Activated CD8-positive, alpha-beta memory T cell treated with anti-CD3 and anti-CD28 coated beads for 1 hour (primary cell): Measurements from ENCODE around the gene SLC9A7.

Experiments
- DNase-seq, 2 donors: peaks; one replicate each; pipeline ENCODE4 v3.0.0-alpha.2; 2020; ENCODE audit warnings: low read depth in 1 of 2; ENCODE audit errors: extremely low read depth in 1 of 2

SLC9A7 gene

DNA sequence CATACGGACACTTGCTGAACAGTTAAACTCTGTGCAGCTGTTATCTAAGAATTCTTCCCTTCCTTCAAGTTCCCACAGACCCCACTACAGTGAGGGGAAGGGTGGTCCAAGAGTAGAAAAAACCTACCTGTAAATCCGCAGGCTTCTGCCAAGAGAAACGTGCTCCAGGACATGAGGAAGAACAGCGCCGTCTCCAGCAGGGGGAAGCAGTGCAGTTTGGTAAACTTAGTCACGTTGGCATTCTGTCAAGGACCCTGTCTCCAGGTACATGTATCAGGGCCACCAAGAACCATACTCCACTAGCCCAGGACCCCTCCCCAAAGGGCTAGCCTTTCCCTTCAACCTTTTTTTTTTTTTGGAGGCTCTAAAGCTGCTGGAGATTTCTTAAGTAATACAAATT lies 105.4 kb downstream of the SLC9A7 start:
- no peak for DNase-seq

DNA sequence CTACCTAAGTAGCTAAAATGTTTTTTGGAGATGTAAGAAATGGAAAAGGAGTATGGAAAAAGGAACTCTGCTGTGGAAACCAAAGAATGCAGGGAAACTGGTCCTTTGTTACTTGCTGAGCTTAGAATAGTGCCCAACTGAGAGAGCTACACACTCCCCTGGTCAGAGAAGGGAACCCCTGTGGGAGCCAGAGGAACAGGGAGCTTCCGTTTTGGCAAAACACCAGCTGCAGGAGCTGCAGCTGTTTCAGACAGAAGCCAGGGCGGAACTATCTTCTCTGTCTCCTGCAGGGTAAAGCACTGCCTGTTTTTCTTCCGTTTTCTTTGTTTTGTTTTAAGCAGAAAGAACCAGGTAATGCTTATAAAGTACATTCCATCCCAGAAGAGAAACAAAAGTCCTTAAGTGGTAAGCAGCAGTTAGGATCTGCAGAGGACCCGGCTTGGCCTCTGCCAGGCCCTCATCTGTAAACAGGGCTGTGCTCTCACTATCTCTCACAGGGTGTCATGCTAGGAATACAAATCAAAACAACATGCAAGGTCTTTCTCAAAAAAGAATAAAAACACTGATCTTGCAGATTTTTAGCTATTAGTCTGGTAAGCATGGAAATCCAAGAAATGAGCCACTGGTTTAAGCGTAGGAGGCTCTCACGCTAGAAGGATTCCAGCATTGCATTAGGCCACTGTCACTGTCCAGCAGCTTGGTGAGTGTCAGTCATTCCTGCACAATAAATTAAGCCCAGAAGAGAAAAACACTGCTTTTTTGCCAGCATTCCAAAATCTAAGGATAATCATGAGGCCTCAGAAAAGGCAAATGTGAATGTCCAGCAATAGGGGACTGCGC lies 109.3 kb downstream of the SLC9A7 start:
- no peak for DNase-seq

DNA sequence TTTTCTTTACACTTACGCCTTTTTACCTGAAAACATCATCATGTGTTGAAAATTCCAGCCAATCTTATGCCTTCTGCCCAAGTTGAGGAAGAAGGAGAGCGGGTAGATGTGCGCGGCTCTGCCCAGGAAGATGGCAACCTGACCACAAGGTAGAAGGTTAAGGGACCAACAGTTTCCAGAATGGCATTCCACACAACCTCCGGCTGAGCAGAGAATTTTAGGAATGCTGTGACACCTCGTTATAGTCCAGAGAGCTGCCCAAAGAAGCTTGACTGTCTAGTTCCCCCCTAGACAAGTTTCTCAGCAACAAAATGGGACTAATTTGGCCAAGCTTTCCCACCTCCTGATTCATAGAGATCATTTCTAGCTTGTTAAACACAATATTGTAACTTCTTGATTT lies 110.3 kb downstream of the SLC9A7 start:
- DNase-seq = no peak

DNA sequence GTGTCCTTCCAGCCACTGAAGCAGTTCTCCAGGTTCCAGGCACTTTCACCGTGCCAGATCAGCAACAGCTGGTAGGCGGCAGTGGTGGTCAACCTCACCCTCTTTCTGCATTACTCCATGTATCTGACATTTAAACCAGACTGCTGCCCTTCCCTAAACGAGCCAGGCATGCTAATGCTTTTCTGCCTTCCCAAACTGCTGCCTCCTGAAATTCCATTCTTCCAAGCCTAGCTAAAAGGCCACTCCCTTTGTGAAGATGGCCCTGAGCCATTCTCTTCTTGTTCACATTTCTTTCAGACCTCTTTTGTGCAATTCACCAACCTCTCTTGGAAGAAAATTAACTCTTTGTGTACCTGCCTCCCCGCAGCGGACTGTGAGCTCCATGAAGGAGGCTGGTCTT lies 111.7 kb downstream of the SLC9A7 start:
- DNase-seq = no peak

DNA sequence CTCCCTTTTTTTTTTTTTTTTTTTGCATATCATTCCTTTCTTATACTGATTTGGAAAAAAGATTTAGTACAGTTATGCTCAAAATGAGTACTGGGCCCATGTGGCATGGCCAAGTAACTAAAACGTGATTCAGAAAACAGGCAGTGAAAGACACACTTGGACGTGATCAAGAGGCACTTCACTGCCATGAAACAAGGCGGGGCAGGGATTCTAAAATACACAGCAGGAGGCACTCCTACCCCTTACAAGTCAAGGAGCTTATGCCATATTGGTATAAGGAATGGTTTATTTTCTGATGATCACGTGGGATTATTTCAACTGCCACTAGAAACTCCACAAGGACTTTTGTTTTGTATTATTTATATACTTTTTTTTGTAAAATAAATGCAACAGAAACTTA lies 113.3 kb downstream of the SLC9A7 start:
- DNase-seq = no peak

DNA sequence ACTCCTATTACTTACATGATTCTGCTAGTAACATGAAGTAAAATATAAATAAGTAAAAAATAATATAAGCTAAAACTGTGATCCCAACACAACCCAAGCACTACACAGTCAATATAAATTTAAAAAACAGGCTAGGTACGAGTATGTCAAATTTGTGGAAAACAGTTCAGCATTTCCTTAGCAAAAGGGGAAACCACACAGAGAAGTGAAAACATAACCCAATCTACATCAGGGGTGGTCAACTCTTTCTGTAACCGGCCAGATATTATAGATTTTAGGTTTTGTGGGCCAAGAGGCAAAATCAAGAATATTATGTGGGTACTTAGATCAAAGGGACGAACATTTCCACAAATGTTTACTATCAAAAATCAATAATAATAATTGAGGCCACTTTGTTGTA lies 115.3 kb downstream of the SLC9A7 start:
- DNase-seq = no peak

DNA sequence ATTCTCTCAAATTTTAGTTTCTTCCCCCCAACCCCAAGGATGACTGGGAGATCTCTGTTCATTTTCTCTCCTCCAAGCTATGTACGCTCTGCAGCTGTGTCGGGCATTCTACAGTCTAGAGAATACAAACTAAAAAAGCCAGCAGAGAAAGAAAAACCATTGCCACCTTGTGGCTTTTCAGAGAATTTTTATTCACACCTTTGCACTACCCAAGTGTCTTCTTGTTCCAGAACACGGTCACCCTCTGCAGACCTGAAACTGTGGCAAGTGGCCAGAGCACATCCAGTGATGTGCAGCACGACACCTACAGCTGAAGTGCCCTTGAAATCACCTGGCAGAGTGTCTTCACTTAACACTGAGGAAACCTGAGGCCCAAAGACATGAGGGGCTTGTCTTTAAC lies 116.8 kb downstream of the SLC9A7 start:
- no peak for DNase-seq

DNA sequence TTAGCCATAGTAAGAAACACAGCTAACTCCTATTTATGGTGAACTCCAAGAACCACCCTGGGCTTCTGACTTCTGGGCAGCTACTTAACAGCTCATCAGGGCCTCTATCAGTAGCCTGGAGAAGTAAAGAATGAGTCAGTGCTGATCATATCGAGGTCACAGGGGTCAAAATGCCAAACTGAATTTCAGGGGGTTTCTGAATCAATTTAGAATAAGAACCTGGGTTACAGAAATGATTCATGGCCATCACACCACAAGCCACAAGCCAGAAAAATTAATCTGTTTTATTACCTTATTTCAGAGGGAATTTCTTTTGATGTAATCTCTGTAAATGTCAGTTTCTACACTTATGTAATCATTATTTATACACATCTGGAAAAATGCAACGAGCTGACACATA lies 121.0 kb downstream of the SLC9A7 start:
- DNase-seq = no peak

DNA sequence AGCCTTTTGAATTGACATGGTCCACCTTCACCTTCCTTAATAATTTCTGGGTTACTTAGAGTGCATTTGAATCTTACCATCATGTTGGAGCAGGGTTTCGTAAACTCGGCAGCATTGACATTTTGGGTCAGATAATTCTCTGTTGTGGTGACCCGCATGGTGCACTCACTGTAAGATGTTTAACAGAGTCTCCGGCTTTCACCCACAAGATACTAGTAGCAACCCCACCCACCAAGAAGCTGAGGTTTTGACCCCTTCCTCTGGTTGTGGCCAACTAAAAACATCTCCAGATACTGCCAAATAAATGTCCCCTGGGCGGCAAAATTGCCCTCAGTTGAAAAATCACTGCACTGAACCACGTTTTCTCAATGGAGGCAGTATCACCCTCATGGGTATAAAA lies 122.7 kb downstream of the SLC9A7 start:
- no peak for DNase-seq

DNA sequence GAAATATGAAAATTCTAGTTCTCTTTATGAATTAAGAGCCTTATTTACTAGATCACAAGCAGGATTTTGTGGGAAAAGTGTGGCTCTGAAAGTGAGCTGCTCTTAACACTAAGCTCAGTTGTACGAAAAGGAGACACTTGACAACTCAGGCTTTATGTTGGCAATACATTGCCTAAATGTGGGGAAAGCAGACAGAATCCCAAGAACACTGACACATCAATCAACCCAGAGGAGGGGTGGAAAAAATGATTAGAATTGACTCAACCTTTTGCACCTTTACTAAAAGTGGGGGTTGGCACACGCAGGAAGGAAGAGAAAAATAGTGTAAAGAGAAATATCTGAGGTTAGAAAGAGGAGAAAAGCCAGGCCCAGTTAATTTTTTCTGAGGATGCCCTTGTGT lies 123.7 kb downstream of the SLC9A7 start:
- DNase-seq = no peak

DNA sequence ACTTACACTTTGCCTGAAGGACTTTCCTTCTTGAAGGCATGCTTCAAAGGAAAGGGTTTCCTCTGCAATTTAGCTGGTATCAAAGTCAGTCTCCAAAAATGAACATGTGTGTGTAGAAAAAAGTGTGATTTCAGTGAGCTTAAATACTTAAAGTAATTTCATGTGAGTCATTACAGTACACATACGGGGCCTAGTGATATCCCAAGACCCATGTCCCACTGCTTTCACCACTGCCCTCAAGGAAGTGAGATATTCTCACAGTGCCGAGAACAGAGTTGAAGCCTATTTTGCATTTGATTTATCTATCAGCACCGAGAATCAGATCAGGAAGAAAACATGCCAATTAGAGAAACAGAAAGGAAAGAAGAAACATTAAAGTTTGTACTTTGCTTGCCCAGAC lies 124.3 kb downstream of the SLC9A7 start:
- DNase-seq = no peak

DNA sequence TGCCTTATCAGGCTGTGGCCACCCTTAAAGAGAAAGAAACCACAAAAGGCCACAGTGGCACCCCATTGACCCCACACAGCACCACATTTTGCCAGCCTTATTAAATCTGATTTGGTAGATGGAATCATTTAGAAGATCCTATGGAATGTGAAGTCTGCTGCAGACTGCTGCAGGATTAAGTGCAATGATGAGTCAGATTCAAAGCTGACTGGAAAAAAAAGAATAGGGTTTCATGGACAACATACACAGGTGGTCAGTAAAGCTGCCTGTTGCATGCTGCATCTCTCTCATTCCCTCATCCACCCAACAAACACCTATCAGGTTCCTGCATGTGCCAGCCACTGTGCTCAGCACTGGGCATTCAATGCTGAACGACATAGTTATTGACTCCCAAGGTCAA lies 128.8 kb downstream of the SLC9A7 start:
- no peak for DNase-seq

DNA sequence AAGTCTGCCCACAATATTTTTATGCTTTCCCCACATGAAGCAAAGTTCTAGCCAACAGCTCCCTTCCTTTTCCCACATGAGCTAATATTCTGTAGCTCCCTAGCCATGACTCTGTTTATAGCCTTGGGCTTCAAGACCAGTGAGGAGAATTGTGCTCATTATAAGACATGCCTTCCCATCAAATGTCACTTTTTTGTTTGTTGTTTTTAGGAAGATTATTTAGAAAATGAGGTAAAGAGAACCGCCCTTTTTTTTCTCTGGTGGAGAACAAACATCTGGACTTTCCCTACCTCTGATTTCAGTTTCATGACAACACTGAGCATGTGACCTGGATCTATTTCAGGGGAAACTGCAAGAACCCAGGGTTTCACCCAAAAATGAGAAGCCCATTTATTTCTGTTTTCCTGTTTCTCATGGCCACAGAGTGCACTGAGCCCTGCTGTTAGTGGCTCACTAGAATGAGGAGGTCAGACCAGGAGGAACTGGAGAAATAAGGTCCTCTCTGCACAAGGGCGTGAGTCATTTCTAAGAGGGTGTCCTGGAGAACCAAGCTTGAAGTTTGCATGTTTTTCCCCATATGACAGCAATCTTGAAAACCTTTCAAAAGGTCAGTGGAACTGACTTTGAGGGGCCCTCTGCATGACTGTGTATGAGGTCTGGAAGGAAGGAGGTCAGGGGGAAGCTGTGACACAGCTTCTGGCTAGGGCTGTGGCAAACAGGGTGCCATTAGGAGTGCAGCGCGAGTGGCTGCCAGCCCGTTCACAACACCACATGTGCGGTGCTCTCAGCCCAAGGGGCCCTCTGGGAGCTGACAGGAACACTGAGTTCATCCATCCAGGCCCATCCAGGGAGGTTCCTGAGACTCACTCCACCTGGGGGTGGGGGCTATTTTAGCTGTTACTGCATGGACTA lies 130.2 kb downstream of the SLC9A7 start:
- DNase-seq = no peak

DNA sequence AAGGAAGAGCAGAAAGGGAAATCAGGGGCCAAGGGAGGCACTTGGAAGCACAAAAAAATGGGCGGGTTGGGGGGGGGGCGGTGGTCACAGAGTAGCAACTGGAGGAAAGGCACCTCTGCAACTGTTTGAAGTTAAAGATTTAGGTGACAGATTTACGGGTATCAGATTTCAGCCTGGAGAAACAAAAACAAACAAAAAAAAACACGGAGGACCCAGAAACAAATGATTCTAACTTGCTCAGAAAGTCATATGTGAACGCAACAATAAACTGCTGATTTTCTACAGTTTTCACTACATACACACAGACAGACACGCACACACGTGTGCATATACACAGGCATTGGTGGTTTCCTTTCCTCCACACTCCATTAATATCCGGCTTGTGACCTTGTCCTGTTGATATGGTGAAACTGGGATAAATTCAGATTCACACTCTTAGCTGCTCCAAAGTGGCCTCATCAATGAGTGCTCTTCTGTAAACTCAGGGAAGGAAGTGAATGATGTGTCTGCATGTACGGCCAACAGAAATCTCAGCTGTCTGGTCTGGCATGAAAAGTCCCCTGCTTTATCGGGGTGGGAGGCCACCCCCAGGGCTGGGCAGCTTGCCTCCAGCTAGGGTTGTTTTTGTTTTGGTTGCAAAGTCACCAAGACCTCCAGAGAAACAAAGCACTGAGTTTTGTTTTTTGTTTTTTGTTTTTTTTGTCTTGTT lies 131.1 kb downstream of the SLC9A7 start:
- DNase-seq = no peak

DNA sequence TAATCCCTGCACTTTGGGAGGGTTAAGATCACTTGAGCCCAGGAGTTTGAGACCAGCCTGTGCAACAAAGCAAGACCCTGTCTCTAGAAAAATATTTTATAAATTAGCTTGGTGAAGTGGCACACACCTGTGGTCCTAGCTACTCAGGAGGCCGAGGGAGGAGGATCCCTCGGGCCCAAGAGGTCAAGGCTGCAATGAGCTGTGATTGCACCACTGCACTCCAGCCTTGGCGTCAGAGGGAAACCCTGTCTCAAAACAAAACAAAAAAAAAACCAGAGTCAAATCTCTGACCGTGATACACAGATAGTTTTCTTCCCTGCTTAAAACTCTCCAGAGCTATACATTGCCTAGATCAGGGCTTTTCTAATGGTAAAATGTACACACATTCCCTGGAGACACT lies 131.9 kb downstream of the SLC9A7 start:
- DNase-seq = no peak

DNA sequence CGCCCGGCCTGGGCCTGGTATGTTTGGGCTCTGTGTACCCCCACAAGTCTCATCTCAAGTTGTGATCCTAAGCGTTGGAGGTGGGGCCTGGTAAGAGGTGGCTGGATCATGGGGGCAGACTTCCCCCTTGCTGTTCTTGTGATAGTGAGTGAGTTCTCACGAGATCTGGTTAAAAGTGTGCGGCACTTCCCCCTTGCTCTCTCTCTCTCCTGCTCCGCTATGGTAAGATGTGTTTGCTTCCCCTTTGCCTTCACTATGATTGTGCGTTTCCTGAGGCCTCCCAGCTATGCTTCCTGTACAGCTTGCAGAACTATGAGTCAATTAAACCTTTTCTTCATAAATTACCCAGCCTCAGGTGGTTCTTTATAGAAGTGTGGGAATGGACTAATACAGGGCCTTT lies 132.4 kb downstream of the SLC9A7 start:
- no peak for DNase-seq

DNA sequence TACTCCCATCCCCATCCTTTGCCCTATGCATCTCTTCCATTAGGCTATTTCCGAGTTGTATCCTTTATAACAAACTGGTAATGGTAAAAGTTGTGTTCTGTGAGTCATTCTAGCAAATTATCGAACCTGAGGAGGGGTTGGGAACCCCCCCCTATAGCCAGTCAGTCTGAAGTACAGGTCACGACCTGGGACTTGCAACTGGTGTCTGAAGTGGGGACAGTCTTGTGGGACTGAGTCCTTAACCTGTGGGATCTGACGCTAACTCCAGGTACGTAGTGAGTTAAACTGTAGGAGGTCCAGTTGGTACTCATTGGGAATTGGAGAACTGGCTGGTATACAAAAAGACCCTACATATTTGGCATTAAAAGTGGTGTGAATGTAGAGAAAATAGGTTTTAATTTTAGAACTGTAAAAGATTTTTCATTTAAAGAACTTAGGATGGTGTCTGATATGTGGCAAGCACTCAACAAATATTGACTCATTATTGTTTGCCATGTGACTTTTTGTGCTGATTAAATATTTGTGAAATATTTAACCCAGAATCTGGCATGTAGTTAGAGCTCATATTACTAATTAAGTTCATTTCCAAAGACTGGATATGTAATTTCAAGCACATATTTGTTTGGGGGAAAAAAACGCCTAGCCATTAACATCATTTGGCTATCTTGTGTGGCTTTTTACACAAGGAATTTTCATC lies 134.7 kb downstream of the SLC9A7 start:
- no peak for DNase-seq

DNA sequence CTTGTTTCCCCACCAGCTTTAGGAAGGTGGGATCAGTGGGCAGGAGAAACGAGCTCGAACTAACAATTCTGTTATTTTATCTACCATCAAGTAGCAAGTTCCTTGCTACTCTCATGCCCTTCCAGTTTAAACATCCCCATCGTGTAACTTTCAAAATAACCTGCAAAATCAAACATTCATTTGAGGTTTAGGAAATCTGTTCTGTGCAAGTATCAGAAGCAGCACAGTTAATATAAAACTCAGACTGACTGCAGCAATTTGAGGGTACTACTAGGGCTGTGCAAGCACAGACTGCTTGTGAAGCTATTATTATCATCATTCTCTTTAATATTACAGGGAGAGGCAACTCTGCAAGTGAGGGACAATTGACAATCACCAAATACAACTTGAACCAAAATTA lies 137.3 kb downstream of the SLC9A7 start:
- DNase-seq = no peak

DNA sequence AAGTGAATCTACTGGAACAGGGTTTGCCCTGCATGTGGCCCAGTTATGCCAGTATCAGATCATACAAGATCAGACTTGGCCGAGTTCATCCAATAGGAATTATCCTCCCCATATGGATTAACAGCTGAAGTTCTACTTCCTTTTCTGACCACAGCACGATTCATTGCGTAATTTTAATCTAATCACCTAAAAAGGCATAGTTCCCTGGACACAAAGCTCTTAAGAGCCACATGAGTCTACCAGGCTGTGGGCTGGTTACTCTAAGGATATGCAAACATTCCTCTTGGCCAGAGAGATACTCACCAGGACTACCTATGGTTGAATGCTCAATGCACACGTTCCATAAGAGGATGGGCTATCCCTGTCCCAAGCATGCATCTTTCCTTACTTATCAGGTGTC lies 138.4 kb downstream of the SLC9A7 start:
- no peak for DNase-seq

DNA sequence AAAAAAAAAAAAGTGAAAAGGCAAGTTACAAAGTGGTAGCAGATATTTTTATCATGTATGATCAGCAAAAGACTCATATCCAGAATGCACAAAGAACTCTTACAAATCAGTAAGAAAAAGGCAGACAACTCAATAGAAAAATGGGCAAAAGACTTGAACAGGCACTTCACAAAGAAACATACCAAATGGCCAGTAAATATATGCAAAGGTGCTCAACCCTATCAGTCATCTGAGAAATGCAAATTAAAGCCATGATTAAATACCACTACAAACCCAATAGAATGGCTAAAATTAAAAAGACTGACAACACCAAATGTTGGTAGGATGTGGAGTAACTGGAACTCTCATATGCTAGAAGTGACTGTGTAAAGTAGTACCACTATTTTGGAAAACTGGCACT lies 140.0 kb downstream of the SLC9A7 start:
- no peak for DNase-seq

DNA sequence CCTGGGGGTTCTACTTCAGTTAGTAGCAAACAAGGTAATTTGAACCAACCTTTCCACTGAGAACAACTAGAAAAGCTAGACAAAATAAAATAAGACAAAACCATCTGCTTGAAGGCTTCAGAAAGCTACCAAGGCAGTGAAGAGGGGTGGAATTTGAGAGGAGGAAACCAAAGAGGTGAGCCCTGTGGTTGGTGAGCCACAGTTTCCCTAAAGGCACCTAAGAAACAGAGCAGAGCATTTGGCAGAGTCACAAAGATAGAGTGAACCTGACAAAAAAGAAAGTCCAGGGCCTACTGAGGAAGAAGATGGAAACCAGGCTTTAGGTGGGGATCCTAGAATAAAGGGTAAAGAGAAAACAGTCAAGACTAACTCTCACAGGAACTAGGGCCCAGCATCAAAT lies 141.0 kb downstream of the SLC9A7 start:
- DNase-seq = no peak
